HG02642 (cell line): ENCODE results near the gene GATB.

Experiments used
- ATAC-seq: cut with Tn5 transposase; IDR thresholded peaks from one replicate; pipeline ENCODE4 v1.9.1; 2021; ENCODE audit warnings: mild to moderate bottlenecking; ENCODE audit not compliant: unreplicated experiment, poor library complexity

The GATB gene

GRCh38 chr4:151785484-151786157 lies 24.8 kb upstream of the GATB start:
- no peak for ATAC-seq

- ATAC-seq = no peak
Measured at GRCh38 chr4:151784706-151785105, 23.9 kb upstream of the GATB start.

- no peak for ATAC-seq
Measured at GRCh38 chr4:151783867-151784266, 23.1 kb upstream of the GATB start.

- no peak for ATAC-seq
Measured at GRCh38 chr4:151782296-151782695, 21.5 kb upstream of the GATB start.

GRCh38 chr4:151781026-151781425 lies 20.2 kb upstream of the GATB start:
- no peak for ATAC-seq

GRCh38 chr4:151777471-151777870 lies 16.7 kb upstream of the GATB start:
- no peak for ATAC-seq

- no peak for ATAC-seq
Measured at GRCh38 chr4:151774324-151774723, 13.5 kb upstream of the GATB start.

- ATAC-seq = no peak
Measured at GRCh38 chr4:151772274-151772673, 11.5 kb upstream of the GATB start.

GRCh38 chr4:151771664-151772063 lies 10.9 kb upstream of the GATB start:
- ATAC-seq = no peak

- ATAC-seq = no peak
Measured at GRCh38 chr4:151770154-151770553, 9.3 kb upstream of the GATB start.

- no peak for ATAC-seq
Measured at GRCh38 chr4:151768835-151769234, 8.0 kb upstream of the GATB start.

GRCh38 chr4:151766691-151767090 lies 5.9 kb upstream of the GATB start:
- no peak for ATAC-seq

- no peak for ATAC-seq
Measured at GRCh38 chr4:151760002-151760401, 805 bp downstream of the GATB start.

- no peak for ATAC-seq
Measured at GRCh38 chr4:151753056-151753455, 7.8 kb downstream of the GATB start.

GRCh38 chr4:151750156-151750555 lies 10.7 kb downstream of the GATB start:
- no peak for ATAC-seq

- ATAC-seq = no peak
Measured at GRCh38 chr4:151745481-151746231, 15.2 kb downstream of the GATB start.

GRCh38 chr4:151744614-151745013 lies 16.2 kb downstream of the GATB start:
- ATAC-seq = no peak

GRCh38 chr4:151743894-151744293 lies 16.9 kb downstream of the GATB start:
- no peak for ATAC-seq

GRCh38 chr4:151743128-151743854 lies 17.5 kb downstream of the GATB start:
- no peak for ATAC-seq

GRCh38 chr4:151738720-151739517 lies 21.9 kb downstream of the GATB start:
- no peak for ATAC-seq
